SU-DHL-6 (cell line): Measurements from ENCODE around the gene PTPRS.

ENCODE experiments used
- EZH2phosphoT487 ChIP-seq: fragments of 200-600 bp; sonication (generic), shearing (Covaris generic); conservative IDR thresholded peaks from 2 replicates; pipeline ENCODE4 v1.6.1; 2018; ENCODE audit warnings: mild to moderate bottlenecking, antibody characterized with exemption, low read length, moderate library complexity, mixed read lengths
- TF ChIP-seq, protein P1 (sequence below): fragments of 200-600 bp; sonication (generic); IDR thresholded peaks from one replicate; pipeline ENCODE4 v1.5.1; 2017; ENCODE audit warnings: antibody characterized with exemption, mild to moderate bottlenecking, low read length, moderate library complexity; ENCODE audit not compliant: insufficient read depth, poor library complexity, severe bottlenecking

DNA sequence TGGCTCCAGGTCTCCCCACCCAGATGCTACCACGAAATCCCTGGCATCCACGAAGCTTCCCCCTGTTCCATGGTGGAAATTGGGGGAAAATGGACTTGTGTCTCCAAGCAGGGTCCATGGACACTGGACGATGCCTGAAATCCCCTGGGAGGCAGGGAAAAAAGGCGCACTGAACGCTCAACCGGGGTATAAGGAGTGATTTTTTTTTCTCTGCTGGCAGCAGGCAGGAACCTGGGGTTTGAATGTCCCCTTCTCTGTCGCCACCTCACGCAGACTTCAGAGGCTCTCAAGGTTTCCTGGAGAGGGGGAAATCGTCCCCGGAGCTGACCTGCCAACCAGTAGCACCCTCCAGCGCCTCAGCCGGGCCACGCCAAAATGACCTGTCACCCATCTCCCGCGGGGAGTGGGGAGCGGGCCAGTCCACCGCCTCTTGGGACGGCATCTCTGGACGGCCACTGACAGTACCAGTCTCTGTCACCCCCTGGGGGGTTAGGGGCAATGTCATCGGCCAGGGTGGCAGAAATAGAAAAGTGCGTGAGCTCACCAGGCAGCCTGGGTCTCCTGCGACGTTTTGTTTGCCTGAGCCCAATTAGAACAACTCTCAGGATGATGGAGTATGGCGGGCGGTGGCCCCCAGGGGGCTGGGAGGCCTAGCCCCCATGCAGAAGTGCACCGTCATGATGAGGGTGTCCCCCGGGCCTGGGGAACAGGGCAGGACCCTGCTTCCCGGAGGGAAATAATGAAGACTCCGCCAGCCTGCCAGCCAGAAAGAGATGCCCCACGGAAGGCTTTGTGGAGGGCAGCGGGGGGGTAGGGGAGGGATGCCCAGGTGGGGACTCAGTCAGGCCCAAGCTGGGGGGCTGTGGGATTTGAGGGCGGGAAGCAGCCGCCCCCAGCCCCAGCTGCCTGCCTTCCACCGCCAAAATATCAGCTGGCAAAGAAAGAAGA is 2.6 kb downstream of the PTPRS start:
- no peak for TF ChIP-seq EZH2phosphoT487
- TF ChIP-seq, protein P1, sequence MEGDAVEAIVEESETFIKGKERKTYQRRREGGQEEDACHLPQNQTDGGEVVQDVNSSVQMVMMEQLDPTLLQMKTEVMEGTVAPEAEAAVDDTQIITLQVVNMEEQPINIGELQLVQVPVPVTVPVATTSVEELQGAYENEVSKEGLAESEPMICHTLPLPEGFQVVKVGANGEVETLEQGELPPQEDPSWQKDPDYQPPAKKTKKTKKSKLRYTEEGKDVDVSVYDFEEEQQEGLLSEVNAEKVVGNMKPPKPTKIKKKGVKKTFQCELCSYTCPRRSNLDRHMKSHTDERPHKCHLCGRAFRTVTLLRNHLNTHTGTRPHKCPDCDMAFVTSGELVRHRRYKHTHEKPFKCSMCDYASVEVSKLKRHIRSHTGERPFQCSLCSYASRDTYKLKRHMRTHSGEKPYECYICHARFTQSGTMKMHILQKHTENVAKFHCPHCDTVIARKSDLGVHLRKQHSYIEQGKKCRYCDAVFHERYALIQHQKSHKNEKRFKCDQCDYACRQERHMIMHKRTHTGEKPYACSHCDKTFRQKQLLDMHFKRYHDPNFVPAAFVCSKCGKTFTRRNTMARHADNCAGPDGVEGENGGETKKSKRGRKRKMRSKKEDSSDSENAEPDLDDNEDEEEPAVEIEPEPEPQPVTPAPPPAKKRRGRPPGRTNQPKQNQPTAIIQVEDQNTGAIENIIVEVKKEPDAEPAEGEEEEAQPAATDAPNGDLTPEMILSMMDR, result no peak
